GM19193 (cell line): ENCODE measurements around the gene ESR2.

Experiments used
- POLR2A ChIP-seq: IDR thresholded peaks from 4 replicates; pipeline ENCODE4 v1.6.1; 2011; ENCODE audit not compliant: insufficient read depth, insufficient read length; ENCODE audit errors: extremely low read depth

Gene ESR2

GRCh38 chr14:64174922-64175782 lies 119.0 kb downstream of the ESR2 start:
- TF ChIP-seq POLR2A = no peak

GRCh38 chr14:64170181-64170580 lies 124.0 kb downstream of the ESR2 start:
- no peak for TF ChIP-seq POLR2A

- TF ChIP-seq POLR2A = no peak
Observed at GRCh38 chr14:64159588-64159987, 134.6 kb downstream of the ESR2 start.

- TF ChIP-seq POLR2A = no peak
Observed at GRCh38 chr14:64158608-64159007, 135.6 kb downstream of the ESR2 start.

- TF ChIP-seq POLR2A = no peak
Observed at GRCh38 chr14:64149921-64150320, 144.2 kb downstream of the ESR2 start.

- TF ChIP-seq POLR2A = no peak
Observed at GRCh38 chr14:64147126-64147790, 146.9 kb downstream of the ESR2 start.

GRCh38 chr14:64137657-64138290 lies 156.4 kb downstream of the ESR2 start:
- TF ChIP-seq POLR2A = no peak

- TF ChIP-seq POLR2A = no peak
Observed at GRCh38 chr14:64126548-64126947, 167.6 kb downstream of the ESR2 start.

GRCh38 chr14:64125270-64125669 lies 168.9 kb downstream of the ESR2 start:
- TF ChIP-seq POLR2A = no peak

GRCh38 chr14:64123241-64123822 lies 170.8 kb downstream of the ESR2 start:
- no peak for TF ChIP-seq POLR2A

- TF ChIP-seq POLR2A = no peak
Observed at GRCh38 chr14:64119980-64120379, 174.2 kb downstream of the ESR2 start.

GRCh38 chr14:64119500-64119899 lies 174.7 kb downstream of the ESR2 start:
- TF ChIP-seq POLR2A = no peak

- no peak for TF ChIP-seq POLR2A
Observed at GRCh38 chr14:64118892-64119291, 175.3 kb downstream of the ESR2 start.

- no peak for TF ChIP-seq POLR2A
Observed at GRCh38 chr14:64117671-64118402, 176.3 kb downstream of the ESR2 start.

- no peak for TF ChIP-seq POLR2A
Observed at GRCh38 chr14:64115401-64115800, 178.8 kb downstream of the ESR2 start.
